ENCODE results near the gene LPCAT1.

LPCAT1 gene

DNA sequence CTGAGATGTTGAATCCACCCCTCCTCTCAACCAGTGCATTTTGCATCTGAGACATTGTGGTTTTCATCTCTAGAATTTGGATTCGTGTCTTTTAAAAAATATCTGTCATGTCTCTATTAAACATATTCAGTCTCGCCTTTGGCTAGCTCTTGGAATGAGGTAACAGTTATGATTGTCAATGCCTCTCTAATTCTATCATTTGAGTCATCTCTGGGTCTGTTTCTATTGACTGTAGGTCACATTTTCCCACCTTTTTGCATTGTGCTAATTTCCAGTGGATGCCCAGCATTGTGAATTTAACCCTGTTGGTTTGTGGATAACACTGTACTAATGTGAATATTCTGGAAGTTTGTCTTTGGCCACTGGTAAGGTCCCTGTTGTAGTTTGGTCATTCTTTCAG, 70.1 kb downstream of the LPCAT1 start:
- Histone ChIP-seq H3K36me3 (ENCODE audit: insufficient read depth, insufficient read length, low read length) (peaks cover 10% of the 10 kb centered on the region), H3K4me1 (ENCODE audit: insufficient read depth, insufficient read length) (no peaks in the 10 kb centered on the region), H3K9me3 (ENCODE audit: insufficient read depth, low read length) (peaks cover 52% of the 10 kb centered on the region), H3K9ac (ENCODE audit: insufficient read length, low read depth) (no peak overlapping the region), H3K27me3 (ENCODE audit: insufficient read depth, insufficient read length) (peaks cover 5% of the 10 kb centered on the region), H3K4me3 (ENCODE audit: insufficient read length, low read depth) (no peak overlapping the region)
- no peak for TF ChIP-seq YY1 (IDR thresholded peaks at IDR 0.05; ENCODE audit: insufficient read depth, insufficient read length)
- no peak for TF ChIP-seq SUZ12 (IDR thresholded peaks at IDR 0.05; ENCODE audit: extremely low read depth, insufficient read depth, insufficient read length)
- no peak for TF ChIP-seq ZNF274 (IDR thresholded peaks at IDR 0.05; ENCODE audit: low read depth, low read length)
- DNase-seq (ENCODE audit: low read depth, low spot score): no peak

DNA sequence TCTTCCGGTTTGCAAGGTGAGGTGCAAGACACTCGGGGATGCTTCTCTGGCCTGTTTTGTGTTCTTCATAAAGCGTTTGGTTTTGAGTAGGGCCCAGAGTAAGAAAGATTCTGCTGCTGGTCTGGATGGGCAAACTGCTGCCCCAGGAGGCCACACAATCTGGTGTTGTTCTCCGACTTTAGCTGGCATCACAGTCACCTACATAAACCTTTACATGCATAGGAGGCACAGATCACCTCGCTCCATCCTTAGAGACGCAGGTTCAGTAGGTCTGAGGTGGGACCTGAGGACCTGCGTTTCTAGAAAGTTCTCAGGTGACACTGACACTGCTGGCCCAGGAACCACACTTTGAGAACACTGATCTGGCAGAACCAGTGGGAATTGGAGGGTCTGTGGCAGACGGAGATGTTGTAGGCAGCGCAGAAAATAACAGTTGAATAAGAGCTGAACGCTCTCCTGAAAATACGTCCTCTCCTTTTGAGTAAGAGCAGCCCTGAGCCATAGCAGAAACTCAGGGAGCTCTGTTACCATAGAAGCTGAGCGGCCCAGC, 74.6 kb downstream of the LPCAT1 start:
- Histone ChIP-seq H3K4me3 (ENCODE audit: insufficient read length, low read depth) (no peak overlapping the region), H3K27me3 (ENCODE audit: insufficient read depth, insufficient read length) (peaks cover 47% of the 10 kb centered on the region), H3K36me3 (ENCODE audit: insufficient read depth, insufficient read length, low read length) (no peaks in the 10 kb centered on the region), H3K4me1 (ENCODE audit: insufficient read depth, insufficient read length) (peaks cover 3% of the 10 kb centered on the region), H3K9ac (ENCODE audit: insufficient read length, low read depth) (no peak overlapping the region), H3K9me3 (ENCODE audit: insufficient read depth, low read length) (peaks cover 10% of the 10 kb centered on the region)
- no peak for DNase-seq (ENCODE audit: low read depth, low spot score)
- no peak for TF ChIP-seq SUZ12 (IDR thresholded peaks at IDR 0.05; ENCODE audit: extremely low read depth, insufficient read depth, insufficient read length)
- no peak for TF ChIP-seq YY1 (IDR thresholded peaks at IDR 0.05; ENCODE audit: insufficient read depth, insufficient read length)
- TF ChIP-seq ZNF274 (IDR thresholded peaks at IDR 0.05; ENCODE audit: low read depth, low read length): no peak

DNA sequence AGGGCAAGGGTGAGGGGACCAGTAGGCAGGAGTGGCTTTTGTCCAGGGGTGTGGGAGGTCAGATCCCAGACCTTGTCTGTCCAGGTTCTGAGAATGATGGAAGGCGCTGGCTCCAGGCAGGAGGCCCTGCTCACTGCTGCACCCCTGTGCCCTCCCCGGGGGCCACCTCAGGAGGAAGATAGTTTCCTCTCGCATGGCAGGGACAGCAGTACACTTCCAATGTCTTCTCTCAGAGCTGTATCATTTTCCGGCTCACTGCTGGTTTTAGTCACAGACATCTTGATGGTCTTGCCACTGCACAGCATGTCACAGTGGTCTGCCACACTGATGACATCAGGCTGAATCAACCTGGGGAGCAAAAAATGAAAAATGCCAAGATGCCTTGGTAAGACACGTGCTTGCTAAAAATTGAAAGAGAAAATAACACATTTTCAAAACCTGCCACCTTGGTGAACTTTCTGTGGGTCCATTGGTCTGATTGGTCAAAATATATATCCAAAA, 75.2 kb downstream of the LPCAT1 start:
- Histone ChIP-seq H3K9me3 (ENCODE audit: insufficient read depth, low read length) (peaks cover 5% of the 10 kb centered on the region), H3K36me3 (ENCODE audit: insufficient read depth, insufficient read length, low read length) (no peaks in the 10 kb centered on the region), H3K27me3 (ENCODE audit: insufficient read depth, insufficient read length) (peaks cover 53% of the 10 kb centered on the region), H3K9ac (ENCODE audit: insufficient read length, low read depth) (no peak overlapping the region), H3K4me1 (ENCODE audit: insufficient read depth, insufficient read length) (peaks cover 3% of the 10 kb centered on the region), H3K4me3 (ENCODE audit: insufficient read length, low read depth) (no peak overlapping the region)
- TF ChIP-seq ZNF274 (IDR thresholded peaks at IDR 0.05; ENCODE audit: low read depth, low read length): no peak
- no peak for TF ChIP-seq SUZ12 (IDR thresholded peaks at IDR 0.05; ENCODE audit: extremely low read depth, insufficient read depth, insufficient read length)
- TF ChIP-seq YY1 (IDR thresholded peaks at IDR 0.05; ENCODE audit: insufficient read depth, insufficient read length): no peak
- no peak for DNase-seq (ENCODE audit: low read depth, low spot score)

DNA sequence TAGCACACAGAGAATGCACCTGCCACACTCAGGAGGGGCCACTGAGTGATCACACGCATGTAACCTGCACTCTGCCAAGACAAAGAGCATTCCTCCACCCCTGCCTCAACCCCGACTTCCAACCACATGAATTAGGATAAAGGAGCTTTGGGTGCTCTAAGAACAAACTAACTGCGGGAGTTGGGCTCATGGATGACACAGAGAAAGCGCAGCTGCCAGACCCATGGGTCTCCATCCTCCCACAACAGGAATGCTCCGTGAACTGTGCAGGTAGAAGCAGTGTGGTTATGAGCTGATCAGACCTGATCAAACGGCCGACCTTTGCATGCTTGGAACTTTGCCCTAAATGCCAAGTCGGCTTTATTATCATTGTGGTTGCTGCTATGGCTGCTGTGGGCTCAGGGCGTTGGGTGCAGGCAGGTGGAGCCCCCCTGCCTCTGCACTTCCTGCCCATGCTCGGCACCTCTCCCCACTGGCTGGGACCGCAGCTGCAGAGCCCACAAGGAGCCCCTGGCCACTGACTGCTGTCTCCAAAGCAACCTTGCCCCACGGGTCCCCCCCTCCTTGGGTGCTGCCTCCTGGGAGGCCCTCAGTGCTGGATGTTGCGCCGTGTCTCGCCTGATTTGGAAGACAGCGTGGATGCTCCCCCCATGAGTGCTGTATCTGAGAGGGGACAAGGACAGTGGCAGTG, 75.9 kb downstream of the LPCAT1 start:
- Histone ChIP-seq H3K27me3 (ENCODE audit: insufficient read depth, insufficient read length) (peaks cover 60% of the 10 kb centered on the region), H3K4me3 (ENCODE audit: insufficient read length, low read depth) (no peak overlapping the region), H3K9ac (ENCODE audit: insufficient read length, low read depth) (no peak overlapping the region), H3K4me1 (ENCODE audit: insufficient read depth, insufficient read length) (peaks cover 6% of the 10 kb centered on the region), H3K9me3 (ENCODE audit: insufficient read depth, low read length) (no peaks in the 10 kb centered on the region), H3K36me3 (ENCODE audit: insufficient read depth, insufficient read length, low read length) (no peaks in the 10 kb centered on the region)
- TF ChIP-seq SUZ12 (IDR thresholded peaks at IDR 0.05; ENCODE audit: extremely low read depth, insufficient read depth, insufficient read length) (no peak), ZNF274 (IDR thresholded peaks at IDR 0.05; ENCODE audit: low read depth, low read length) (no peak), YY1 (IDR thresholded peaks at IDR 0.05; ENCODE audit: insufficient read depth, insufficient read length) (no peak)
- no peak for DNase-seq (ENCODE audit: low read depth, low spot score)

DNA sequence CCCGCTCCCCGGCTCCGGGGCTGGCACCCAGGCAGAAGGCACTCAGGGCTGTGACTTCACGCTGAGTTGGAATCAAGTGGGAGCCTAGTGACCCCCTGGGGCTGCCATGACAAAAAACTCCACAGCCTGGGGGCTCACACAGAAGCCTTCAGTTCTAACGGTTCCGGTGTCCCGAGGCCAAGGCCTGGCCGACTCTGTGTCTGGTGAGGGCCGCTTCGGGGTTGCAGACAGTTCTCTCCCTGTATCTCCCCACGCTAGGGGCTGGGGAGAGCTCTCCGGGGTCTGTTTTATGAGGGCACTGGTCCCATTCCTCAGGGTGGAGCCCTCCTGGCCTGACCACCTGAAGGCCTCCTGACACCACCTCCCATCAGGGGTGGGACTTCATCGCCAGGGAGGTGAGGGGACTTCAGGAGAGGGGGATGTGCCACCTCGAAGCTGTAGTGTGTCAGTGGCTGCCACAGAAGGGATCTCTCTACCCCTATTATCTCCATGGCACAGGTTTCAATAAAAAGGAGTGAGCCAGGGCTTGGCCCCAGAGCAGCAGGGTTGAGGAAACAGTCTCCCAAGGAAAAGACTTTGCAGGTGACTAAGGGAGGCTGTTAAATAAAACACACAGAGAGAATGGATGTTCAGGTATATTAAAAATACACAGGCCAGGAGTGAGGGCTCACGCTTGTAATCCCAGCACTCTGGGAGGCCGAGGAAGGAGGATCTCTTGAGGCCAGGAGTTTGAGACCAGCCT, 77.0 kb downstream of the LPCAT1 start:
- peaks cover 68% of the 10 kb centered on the region for H3K27me3 ChIP-seq (ENCODE audit: insufficient read depth, insufficient read length)
- no peak for DNase-seq (ENCODE audit: low read depth, low spot score)
- no peak overlapping the region for H3K9ac ChIP-seq (ENCODE audit: insufficient read length, low read depth)
- TF ChIP-seq SUZ12 (IDR thresholded peaks at IDR 0.05; ENCODE audit: extremely low read depth, insufficient read depth, insufficient read length) (peak; percentile 2), ZNF274 (IDR thresholded peaks at IDR 0.05; ENCODE audit: low read depth, low read length) (no peak), YY1 (IDR thresholded peaks at IDR 0.05; ENCODE audit: insufficient read depth, insufficient read length) (no peak)
- H3K9me3 ChIP-seq (ENCODE audit: insufficient read depth, low read length): no peaks in the 10 kb centered on the region
- H3K36me3 ChIP-seq (ENCODE audit: insufficient read depth, insufficient read length, low read length): no peaks in the 10 kb centered on the region
- peaks cover 6% of the 10 kb centered on the region for H3K4me1 ChIP-seq (ENCODE audit: insufficient read depth, insufficient read length)
- H3K4me3 ChIP-seq (ENCODE audit: insufficient read length, low read depth): no peak overlapping the region

DNA sequence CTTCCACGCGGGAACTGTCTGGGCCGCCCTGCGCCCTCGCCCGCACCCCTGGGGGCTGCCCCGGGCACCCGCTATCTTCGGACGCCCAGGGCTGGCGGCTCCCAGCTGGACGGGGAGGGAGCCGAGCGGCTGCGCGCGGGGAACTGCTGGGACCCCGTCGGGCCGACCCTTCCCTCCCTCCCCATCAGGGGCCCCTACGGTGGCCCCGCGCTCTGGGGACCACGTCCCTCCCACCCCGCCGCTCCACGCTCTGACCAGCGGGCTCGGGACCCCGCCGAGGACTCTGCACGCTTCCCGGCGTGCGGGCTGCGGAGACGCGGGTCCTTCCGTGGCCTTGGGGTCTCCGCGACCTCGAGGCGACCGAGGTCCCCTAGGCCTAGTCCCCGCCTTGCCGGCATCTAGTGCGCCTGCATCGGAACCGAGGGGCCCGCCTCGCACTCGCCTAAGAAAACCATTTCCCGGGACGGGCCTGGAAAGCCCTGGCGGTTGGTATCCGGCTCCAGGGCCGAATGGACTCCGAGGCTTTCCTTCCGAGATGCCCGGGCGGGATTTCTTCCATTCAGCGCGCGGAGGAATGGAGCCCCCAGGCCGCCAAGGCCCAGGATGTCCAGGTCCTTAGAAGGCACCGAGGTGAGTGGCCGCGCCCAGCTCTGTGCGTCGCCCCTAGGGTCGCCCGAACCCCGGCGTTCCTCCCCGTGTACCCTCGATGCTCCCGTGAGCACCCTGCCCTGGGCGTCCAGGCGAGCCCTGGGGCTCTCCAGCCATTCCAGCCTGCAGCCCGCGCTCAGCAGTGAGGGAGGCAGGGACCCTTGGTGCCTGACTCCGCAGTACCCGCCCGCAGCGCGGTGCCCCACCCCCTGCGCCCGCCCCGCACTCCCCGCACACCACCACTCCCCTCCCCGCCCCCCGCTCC, 77.8 kb downstream of the LPCAT1 start:
- H3K9me3 ChIP-seq (ENCODE audit: insufficient read depth, low read length): no peaks in the 10 kb centered on the region

More for the DNA sequence above, 77.8 kb downstream of the LPCAT1 start:
- no peak for DNase-seq (ENCODE audit: low read depth, low spot score)
- peak overlapping the region; percentile 67 for H3K9ac ChIP-seq (ENCODE audit: insufficient read length, low read depth)
- H3K27me3 ChIP-seq (ENCODE audit: insufficient read depth, insufficient read length): peaks cover 68% of the 10 kb centered on the region
- H3K4me3 ChIP-seq (ENCODE audit: insufficient read length, low read depth): peak overlapping the region; percentile 40
- TF ChIP-seq YY1 (IDR thresholded peaks at IDR 0.05; ENCODE audit: insufficient read depth, insufficient read length) (no peak), SUZ12 (IDR thresholded peaks at IDR 0.05; ENCODE audit: extremely low read depth, insufficient read depth, insufficient read length) (no peak), ZNF274 (IDR thresholded peaks at IDR 0.05; ENCODE audit: low read depth, low read length) (no peak)
- H3K36me3 ChIP-seq (ENCODE audit: insufficient read depth, insufficient read length, low read length): no peaks in the 10 kb centered on the region
- H3K4me1 ChIP-seq (ENCODE audit: insufficient read depth, insufficient read length): peaks cover 6% of the 10 kb centered on the region
